Stimulated activated CD4-positive, alpha-beta T cell treated with anti-CD3 and anti-CD28 coated beads, Interleukin-15, amount 100 ng/mL, for 48 hours (primary cell): ENCODE measurements around the gene PLCB4.

Experiments used
- DNase-seq, 2 donors: peaks; one replicate each; pipeline ENCODE4 v3.0.0-alpha.2; 2020; ENCODE audit warnings: low read depth in 2 of 2

Gene PLCB4

DNA sequence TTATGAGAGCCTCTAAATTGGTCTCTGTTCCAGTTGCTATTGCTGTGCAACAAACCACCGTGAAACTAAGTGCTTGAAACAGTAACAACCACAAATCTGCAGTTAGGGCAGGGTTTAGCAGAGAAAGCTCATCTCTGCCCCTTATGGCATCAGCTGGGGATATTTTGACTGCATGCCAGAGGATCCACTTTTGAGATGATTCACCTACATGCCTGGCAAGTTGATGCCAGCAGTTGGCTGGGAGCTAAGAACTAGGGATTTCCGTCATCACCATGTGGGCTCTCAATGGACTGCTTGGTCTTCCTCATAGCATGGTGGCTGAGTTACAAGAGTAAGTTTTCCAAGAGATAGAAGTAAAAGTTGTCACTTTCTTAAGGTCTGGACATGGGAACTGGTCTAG, 35.1 kb downstream of the PLCB4 start:
- no peak for DNase-seq

DNA sequence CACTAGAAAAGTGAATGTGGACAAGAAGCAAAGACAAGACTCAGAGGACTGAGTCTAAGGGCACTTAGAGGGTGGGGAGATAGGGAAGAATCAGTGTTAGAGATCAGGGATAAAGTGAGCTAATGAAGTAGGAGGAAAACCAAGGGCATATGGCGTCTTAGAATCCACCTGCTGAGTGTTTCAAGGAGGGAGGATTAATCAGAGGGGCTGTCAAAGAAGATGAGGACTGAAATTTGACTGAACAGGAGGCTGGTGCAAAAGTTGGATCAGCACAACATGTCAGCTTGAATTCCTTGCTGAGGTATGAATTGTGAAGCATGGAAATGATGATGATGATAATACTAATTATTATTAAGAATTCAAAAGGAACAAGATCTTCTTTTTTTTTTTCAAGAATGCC, 39.4 kb downstream of the PLCB4 start:
- DNase-seq: no peak

- DNase-seq: no peak
These were observed 40.7 kb downstream of the PLCB4 start for GRCh38 chr20:9109566-9109965.

GRCh38 chr20:9110365-9110764, 41.5 kb downstream of the PLCB4 start:
- DNase-seq: no peak

DNA sequence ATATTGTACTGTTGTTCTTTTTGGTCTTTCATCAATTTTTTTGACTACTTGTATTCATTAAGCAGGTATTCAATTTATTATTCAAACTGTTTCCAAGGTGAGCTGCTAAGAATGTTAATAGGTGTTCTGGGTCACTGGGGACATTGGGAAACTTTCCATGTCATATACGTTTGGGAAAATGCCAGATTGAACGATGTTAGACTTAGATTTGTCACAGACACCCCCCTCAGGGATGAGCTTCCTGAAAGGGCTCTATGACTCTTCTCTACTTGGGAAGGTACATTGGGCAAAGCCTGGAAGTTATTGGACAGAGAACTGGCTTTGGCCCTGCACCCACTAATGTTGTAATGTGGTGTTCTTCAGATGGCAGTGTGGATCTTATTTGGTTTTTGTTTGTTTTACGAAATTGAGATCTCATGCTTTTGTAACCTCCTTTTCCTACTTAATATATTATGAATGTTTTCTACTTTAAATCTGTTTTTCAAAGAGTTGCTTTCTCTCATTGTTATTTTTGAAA, 42.1 kb downstream of the PLCB4 start:
- DNase-seq: no peak

GRCh38 chr20:9112541-9113515, 43.9 kb downstream of the PLCB4 start:
- no peak for DNase-seq

DNA sequence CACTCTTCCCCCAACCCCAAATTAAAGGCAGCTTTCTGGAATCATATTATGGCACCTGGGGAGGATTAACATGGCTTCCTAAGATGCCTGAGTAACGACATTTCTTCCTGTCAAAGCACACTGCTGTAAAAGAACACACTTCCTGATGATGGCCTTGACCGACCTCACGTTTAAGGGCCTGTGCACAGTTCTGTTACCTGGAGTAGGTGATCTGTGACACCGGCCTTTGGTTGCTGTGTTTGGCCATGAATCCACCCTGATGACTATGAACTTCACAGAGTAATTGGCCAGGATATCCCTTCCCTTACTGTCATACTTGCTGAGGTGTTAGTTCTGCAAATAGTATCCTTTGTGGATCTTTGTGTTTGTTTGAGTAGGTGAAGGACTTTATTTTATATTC, 45.8 kb downstream of the PLCB4 start:
- DNase-seq: no peak

GRCh38 chr20:9117548-9117947, 48.7 kb downstream of the PLCB4 start:
- DNase-seq: no peak

- no peak for DNase-seq
These were observed 50.9 kb downstream of the PLCB4 start for GRCh38 chr20:9119776-9120175.

DNA sequence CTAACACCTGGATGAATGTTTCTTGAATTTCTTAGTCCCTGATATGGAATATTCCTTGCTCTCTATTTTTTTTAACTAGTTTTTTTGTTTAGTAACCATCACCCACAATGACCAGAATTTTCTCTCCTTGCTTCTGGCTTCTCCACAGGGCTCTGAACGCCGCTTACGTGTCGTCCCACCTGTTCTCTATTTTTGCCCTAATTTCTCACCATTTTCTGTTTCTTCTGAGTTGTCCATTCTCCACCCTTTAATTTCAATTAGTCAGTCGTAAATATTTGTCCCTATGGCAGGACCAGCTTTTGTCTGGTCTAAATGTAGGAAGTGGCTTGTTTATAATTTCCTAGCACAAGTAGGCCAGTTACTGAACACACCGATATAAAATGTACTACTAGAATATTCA, 52.3 kb downstream of the PLCB4 start:
- no peak for DNase-seq

GRCh38 chr20:9122571-9122970, 53.7 kb downstream of the PLCB4 start:
- no peak for DNase-seq

DNA sequence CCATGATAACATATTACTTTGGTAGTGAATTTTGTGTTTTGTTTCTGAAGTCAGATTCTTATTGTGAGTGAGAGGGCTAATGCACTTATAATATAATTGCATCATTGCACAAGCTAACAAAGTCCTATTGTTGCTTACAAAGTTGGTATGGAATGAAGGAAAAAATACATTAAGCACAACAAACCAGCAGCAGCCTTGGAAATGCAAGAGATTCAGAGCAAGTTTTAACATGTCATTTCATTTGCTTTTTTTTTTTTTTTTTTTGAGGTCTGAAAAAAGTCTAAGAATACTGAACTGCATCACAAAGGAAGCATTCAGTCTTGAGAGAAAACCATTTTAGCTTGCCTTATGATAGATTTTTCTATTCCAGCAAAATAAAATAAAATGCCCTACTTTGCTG, 57.6 kb downstream of the PLCB4 start:
- no peak for DNase-seq

DNA sequence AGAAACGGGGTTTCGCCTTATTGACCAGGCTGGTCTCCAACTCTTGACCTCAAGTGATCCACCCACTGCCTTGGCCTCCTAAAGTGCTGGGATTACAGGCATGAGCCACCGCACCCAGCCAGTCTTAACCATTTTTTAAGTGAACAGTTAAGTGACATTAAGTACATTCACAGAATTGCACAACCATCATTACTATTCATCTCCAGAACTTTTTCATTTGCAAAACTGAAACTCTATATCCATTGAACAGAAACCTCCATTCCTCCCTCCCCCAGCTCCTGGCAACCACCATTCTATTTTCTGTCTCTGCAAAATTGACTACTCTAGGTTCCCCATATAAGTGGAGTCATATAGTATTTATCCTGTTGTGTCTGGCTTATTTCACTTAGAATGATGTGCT, 59.7 kb downstream of the PLCB4 start:
- no peak for DNase-seq

- no peak for DNase-seq
These were observed 60.9 kb downstream of the PLCB4 start for GRCh38 chr20:9129756-9130155.

DNA sequence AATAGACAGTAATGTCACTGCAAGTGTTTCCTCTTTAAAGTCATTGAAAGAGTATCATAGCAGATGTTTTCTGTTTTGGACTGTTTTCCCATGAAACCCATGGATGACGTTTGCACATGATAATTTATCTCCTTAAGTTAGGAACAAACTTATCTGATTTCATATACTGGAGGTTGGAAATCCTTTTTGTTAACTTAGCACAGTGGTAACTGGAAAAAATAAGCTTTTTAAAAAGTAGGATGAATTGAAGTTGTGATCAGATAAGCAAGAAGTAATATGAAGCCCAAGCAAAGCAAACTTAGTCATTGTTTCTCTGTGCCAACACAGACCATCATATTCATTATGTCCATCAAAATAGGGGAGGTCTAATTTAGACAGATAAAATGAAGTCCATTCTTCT, 61.6 kb downstream of the PLCB4 start:
- no peak for DNase-seq

DNA sequence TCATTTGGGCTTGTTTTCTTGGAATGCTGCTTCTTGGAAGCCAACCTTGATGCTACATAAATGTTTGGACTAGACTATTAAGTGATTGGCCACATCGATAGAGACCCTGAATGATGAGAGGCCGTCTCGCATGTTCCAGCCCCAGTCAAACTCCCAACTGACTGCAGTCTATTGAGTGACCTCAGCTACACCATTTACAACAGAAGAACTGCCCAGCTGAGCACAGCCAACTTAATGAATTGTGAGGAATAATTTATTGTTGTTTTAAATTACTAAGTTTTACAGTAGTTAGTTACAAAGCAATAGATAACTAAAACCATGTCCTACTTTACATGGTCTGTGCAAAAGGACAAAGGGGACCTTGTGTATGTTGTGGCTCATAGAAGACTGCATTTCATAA, 63.0 kb downstream of the PLCB4 start:
- DNase-seq: no peak

- DNase-seq: no peak
These were observed 65.5 kb downstream of the PLCB4 start for GRCh38 chr20:9134346-9134745.

- DNase-seq: no peak
These were observed 67.2 kb downstream of the PLCB4 start for GRCh38 chr20:9136114-9136513.

- no peak for DNase-seq
These were observed 68.1 kb downstream of the PLCB4 start for GRCh38 chr20:9137001-9137400.

- no peak for DNase-seq
These were observed 70.4 kb downstream of the PLCB4 start for GRCh38 chr20:9139106-9139833.

GRCh38 chr20:9140162-9140760, 71.4 kb downstream of the PLCB4 start:
- DNase-seq: no peak

DNA sequence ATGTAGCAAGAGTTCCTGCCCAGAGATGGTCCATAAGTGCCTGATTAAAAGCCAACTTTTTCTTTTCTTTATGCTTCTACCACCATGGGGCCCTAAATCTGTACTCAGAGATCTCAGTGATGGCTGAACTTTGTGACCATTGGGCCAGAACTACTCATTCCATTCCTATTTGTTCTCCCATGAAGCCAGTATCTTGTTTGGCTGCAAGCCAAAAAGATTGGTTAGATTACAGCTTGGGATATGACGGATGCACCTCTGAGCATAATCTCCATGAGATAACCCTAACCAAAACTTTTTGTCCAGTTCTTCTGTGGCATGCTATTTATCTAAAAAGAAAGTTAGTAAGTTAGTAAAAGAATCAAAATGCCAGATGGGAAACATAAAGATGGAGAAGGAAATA, 72.2 kb downstream of the PLCB4 start:
- DNase-seq: no peak
